Breast epithelium (tissue), 4 donors: ENCODE results near the gene DIO1. TPM values are rescaled to one million over a fixed set of nuclear protein-coding genes. Genes with fewer than 3 reads are reported as not detected.

Source experiments
- DNase-seq, 2 donors: peaks; one replicate each; pipeline ENCODE4 v3.0.0-alpha.2; 2019; ENCODE audit warnings: low spot score in 2 of 2
- H3K27ac ChIP-seq, 2 donors: fragments of 200-600 bp; sonication (generic) in 1 of 2; one replicate each; pipeline ENCODE4 v1.5.1; 2016 to 2019; ENCODE audit warnings: mild to moderate bottlenecking in 1 of 2
- H3K27me3 ChIP-seq, 2 donors: fragments of 200-600 bp; sonication (generic) in 1 of 2; one replicate each; pipeline versions ENCODE4 v1.5.1 to v1.6.0; 2017 to 2019; ENCODE audit warnings: control low read depth in 1 of 2, mild to moderate bottlenecking in 1 of 2
- H3K36me3 ChIP-seq: fragments of 200-600 bp; one replicate; pipeline ENCODE4 v1.5.1; 2019
- H3K4me1 ChIP-seq, 2 donors: fragments of 200-600 bp; sonication (generic); one replicate each; pipeline ENCODE4 v1.5.1; 2016 to 2019; ENCODE audit warnings: control low read depth in 1 of 2
- H3K4me3 ChIP-seq, 3 donors: fragments of 200-600 bp; sonication (generic); 1 replicate in 2 of 3; 2 replicates in 1 of 3; pipeline ENCODE4 v1.5.1; 2016 to 2019; ENCODE audit warnings: mild to moderate bottlenecking in 3 of 3, moderate library complexity in 2 of 3
- H3K9me3 ChIP-seq, 2 donors: fragments of 200-600 bp; sonication (generic) in 1 of 2; one replicate each; pipeline ENCODE4 v1.5.1; 2016 to 2019; ENCODE audit warnings: control low read depth in 1 of 2
- CTCF ChIP-seq, 3 donors: fragments of 450-650 bp; IDR thresholded peaks; one replicate each; pipeline ENCODE4 v1.5.1; 2016 to 2017; ENCODE audit warnings: antibody characterized with exemption in 3 of 3, mild to moderate bottlenecking in 3 of 3, moderate library complexity in 3 of 3
- POLR2A ChIP-seq: fragments of 450-650 bp; IDR thresholded peaks from one replicate; pipeline ENCODE4 v1.6.1; 2016; ENCODE audit warnings: antibody characterized with exemption, mild to moderate bottlenecking, moderate library complexity
- POLR2AphosphoS5 ChIP-seq, 3 donors: sonication (generic); formaldehyde crosslinking; IDR thresholded peaks; one replicate each; pipeline ENCODE4 v1.6.1; 2017; ENCODE audit warnings: antibody characterized with exemption in 3 of 3
- intact Hi-C: fragments of 100-400 bp; cut with DNase I; formaldehyde crosslinking; loops from one replicate; pipeline ENCODE4 v1.15.1; 2023; ENCODE audit warnings: low total_unique reads
- total RNA-seq, 3 donors: library from RNA; depleted of rRNA; stranded (reverse); fragments of >200 nt; gene quantifications; one replicate each; pipeline ENCODE4 v1.1.0, GENCODE V29; 2016

Gene DIO1
- total RNA-seq, 3 donors from 2014 or later, result 0.59 to 8.2 TPM; not detected in 1

GRCh38 chr1:53946252-53947171 is 52.5 kb downstream of the DIO1 start, which contains the start of gene LRRC42:
TSS of gene LRRC42 (plus strand) at chr1:53946350. CDS start at chr1:53952000, 5,650 bp downstream.
- Histone ChIP-seq H3K36me3 (no peaks in the 10 kb centered on the region), H3K4me1 (no peaks in the 10 kb centered on the region), H3K9me3 (no peaks in the 10 kb centered on the region), H3K4me3 (peak within 1 kb of the TSS; percentile 65 to 78 (median 68)), H3K27me3 (no peaks in the 10 kb centered on the region), H3K27ac (peak within 1 kb of the TSS; percentile 83 to 93)
- intact Hi-C loops, result loop anchor here (2.0 kb wide), 1 partner anchor 58 kb away; the partner anchor contains the start of gene YIPF1
- TF ChIP-seq CTCF (IDR thresholded peaks at IDR 0.05), result no peak
- TF ChIP-seq POLR2AphosphoS5 (IDR thresholded peaks at IDR 0.05), result no peak
- no peak for TF ChIP-seq POLR2A
- peak in 1 of 2 donors; percentile 58 for DNase-seq

- H3K4me3 ChIP-seq, result peak overlapping the region; percentile 65 to 78 (median 68)
- TF ChIP-seq POLR2A (no peak), POLR2AphosphoS5 (IDR thresholded peaks at IDR 0.05) (no peak), CTCF (IDR thresholded peaks at IDR 0.05) (no peak)
- peak overlapping the region; percentile 83 to 93 for H3K27ac ChIP-seq
- no peaks in the 10 kb centered on the region for H3K36me3 ChIP-seq
- no peaks in the 10 kb centered on the region for H3K27me3 ChIP-seq
- no peaks in the 10 kb centered on the region for H3K9me3 ChIP-seq
- intact Hi-C loops, result loop anchor here (2.0 kb wide), 1 partner anchor 59 kb away; the partner anchor contains the start of gene YIPF1
- H3K4me1 ChIP-seq, result no peaks in the 10 kb centered on the region
- DNase-seq, result no peak
Observed at GRCh38 chr1:53947172-53947907, 53.4 kb downstream of the DIO1 start.

- Histone ChIP-seq H3K27ac (no peak overlapping the region), H3K36me3 (no peaks in the 10 kb centered on the region), H3K27me3 (no peaks in the 10 kb centered on the region), H3K4me3 (no peak overlapping the region), H3K9me3 (no peaks in the 10 kb centered on the region), H3K4me1 (no peaks in the 10 kb centered on the region)
- intact Hi-C loops, result no loop called here
- DNase-seq, result no peak
- TF ChIP-seq CTCF (IDR thresholded peaks at IDR 0.05) (no peak), POLR2AphosphoS5 (IDR thresholded peaks at IDR 0.05) (no peak), POLR2A (no peak)
Observed at GRCh38 chr1:53948291-53948690, 54.3 kb downstream of the DIO1 start.

GRCh38 chr1:53949023-53949990 is 55.3 kb downstream of the DIO1 start:
- no peak for DNase-seq
- Histone ChIP-seq H3K9me3 (no peaks in the 10 kb centered on the region), H3K4me1 (no peaks in the 10 kb centered on the region), H3K27ac (no peak overlapping the region), H3K4me3 (no peak overlapping the region), H3K27me3 (no peaks in the 10 kb centered on the region), H3K36me3 (no peaks in the 10 kb centered on the region)
- TF ChIP-seq POLR2AphosphoS5 (IDR thresholded peaks at IDR 0.05) (no peak), CTCF (IDR thresholded peaks at IDR 0.05) (peak in 2 of 3 donors; percentile 34 to 39), POLR2A (no peak)
- intact Hi-C loops, result no loop called here
